Vagina (tissue), 2 donors: Measurements from ENCODE around the gene LRRC38.

Experiments used
- POLR2A ChIP-seq, 2 donors: fragments of 450-650 bp; IDR thresholded peaks; one replicate each; pipeline ENCODE4 v1.6.1; 2017; ENCODE audit warnings: antibody characterized with exemption in 2 of 2, mild to moderate bottlenecking in 2 of 2, moderate library complexity in 2 of 2
- POLR2AphosphoS5 ChIP-seq, 2 donors: sonication (generic); formaldehyde crosslinking; IDR thresholded peaks; one replicate each; pipeline ENCODE4 v1.9.0; 2017; ENCODE audit warnings: antibody characterized with exemption in 2 of 2, mild to moderate bottlenecking in 2 of 2, low read depth in 1 of 2; ENCODE audit not compliant: insufficient read depth in 1 of 2
- TF ChIP-seq, protein P1 (sequence below), 3 experiments: fragments of 450-650 bp in 2 of 3; fragments of 200-600 bp in 1 of 3; sonication (generic) in 1 of 3; IDR thresholded peaks; one replicate each; pipeline ENCODE4 v1.5.1; 2017 to 2019; ENCODE audit warnings: antibody characterized with exemption in 3 of 3, mild to moderate bottlenecking in 2 of 3, moderate library complexity in 2 of 3

DNA sequence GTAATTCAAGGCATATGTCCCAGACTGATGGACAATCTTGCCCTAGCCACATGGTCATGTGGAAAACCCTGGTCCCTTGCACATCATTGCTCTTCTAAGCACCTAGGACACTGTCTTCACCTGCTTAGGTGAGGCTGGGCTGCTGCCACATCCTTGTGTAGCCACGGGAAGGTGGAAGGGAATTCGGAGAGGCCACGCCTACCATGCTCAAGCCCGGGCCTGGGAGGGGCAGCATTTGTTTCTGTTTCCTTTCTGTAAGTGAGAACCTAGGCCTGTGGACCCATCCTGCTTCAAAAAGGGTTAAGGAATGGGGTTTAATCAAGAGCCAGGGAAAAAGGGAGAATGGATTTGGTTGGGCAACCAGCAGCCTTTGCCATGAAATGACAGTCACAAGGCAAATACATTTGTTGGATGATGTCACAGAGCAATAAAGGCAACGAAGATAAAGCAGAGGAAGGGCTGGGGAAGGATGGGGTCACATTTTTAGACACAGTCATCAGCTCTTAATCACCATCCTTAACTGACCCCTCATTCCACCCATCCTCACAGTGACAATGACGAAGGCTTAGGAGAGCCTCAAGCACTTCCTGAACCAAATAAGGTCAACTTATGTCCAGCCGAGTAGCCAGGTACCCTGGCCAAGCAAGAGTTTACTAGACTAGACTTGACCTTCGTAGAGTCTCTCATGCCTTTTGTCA is 10.1 kb upstream of the LRRC38 start:
- TF ChIP-seq, protein P1, sequence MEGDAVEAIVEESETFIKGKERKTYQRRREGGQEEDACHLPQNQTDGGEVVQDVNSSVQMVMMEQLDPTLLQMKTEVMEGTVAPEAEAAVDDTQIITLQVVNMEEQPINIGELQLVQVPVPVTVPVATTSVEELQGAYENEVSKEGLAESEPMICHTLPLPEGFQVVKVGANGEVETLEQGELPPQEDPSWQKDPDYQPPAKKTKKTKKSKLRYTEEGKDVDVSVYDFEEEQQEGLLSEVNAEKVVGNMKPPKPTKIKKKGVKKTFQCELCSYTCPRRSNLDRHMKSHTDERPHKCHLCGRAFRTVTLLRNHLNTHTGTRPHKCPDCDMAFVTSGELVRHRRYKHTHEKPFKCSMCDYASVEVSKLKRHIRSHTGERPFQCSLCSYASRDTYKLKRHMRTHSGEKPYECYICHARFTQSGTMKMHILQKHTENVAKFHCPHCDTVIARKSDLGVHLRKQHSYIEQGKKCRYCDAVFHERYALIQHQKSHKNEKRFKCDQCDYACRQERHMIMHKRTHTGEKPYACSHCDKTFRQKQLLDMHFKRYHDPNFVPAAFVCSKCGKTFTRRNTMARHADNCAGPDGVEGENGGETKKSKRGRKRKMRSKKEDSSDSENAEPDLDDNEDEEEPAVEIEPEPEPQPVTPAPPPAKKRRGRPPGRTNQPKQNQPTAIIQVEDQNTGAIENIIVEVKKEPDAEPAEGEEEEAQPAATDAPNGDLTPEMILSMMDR (IDR thresholded peaks at IDR 0.05), result no peak
- TF ChIP-seq POLR2AphosphoS5 (IDR thresholded peaks at IDR 0.05; ENCODE audit: insufficient read depth in 1 of 2, low read depth in 1 of 2) (no peak), POLR2A (IDR thresholded peaks at IDR 0.05) (no peak)
